HepG2 (cell line): ENCODE data around the gene METTL6. TPM values are rescaled to one million over a fixed set of nuclear protein-coding genes. Genes with fewer than 3 reads are reported as not detected.

Experiments
- ATAC-seq: fragments of 200-7000 bp; cut with Tn5 transposase; 3 replicates; pipeline ENCODE4 v1.9.1; 2020; ENCODE audit warnings: mild to moderate bottlenecking, moderate library complexity
- BruUV-seq: library from RNA; stranded (reverse); fragments of 400-500 nt; replicated peaks from 2 replicates; lab custom pipeline; 2021; lab: Mats Ljungman, UMichigan
- CTCF ChIA-PET: fragments of 300-600 bp; formaldehyde crosslinking; extraction: SDS; loops from one replicate; lab custom pipeline; 2021; ENCODE audit warnings: low total read pairs, inconsistent platforms, low intra/inter-chr PET ratio; lab: Yijun Ruan, JAX
- POLR2A ChIA-PET: fragments of 350-600 bp; sonication (Branson Sonifier 250); formaldehyde crosslinking; loops from one replicate; lab custom pipeline; 2020; ENCODE audit warnings: antibody characterized with exemption, inconsistent platforms; lab: Yijun Ruan, JAX
- DNase-seq: peaks from one replicate; pipeline ENCODE4 v3.0.0-alpha.2; 2015; ENCODE audit warnings: low spot score
- FAIRE-seq: peaks from 3 replicates; lab custom pipeline; 2011; peaks lifted over from hg19 to GRCh38; lab: Jason Lieb, UNC
- H2AFZ ChIP-seq: one replicate; pipeline ENCODE4 v1.6.1; 2011; ENCODE audit warnings: low read length, inconsistent platforms
- H3K27ac ChIP-seq: fragments of 300-600 bp; 3 replicates; pipeline ENCODE4 v1.8.0; 2011; ENCODE audit warnings: mixed run types, mild to moderate bottlenecking, mixed read lengths, low read length, inconsistent platforms; ENCODE audit not compliant: insufficient read depth; ENCODE audit errors: extremely low read length
- H3K27me3 ChIP-seq, 2 experiments: fragments of 200-600 bp in 1 of 2; 2 replicates in 1 of 2; 3 replicates in 1 of 2; pipeline versions ENCODE4 v1.6.0 to v1.8.0; 2011; ENCODE audit warnings: low read length in 2 of 2, mild to moderate bottlenecking in 2 of 2, moderate library complexity in 2 of 2, inconsistent platforms in 1 of 2; ENCODE audit not compliant: insufficient read depth in 2 of 2, control insufficient read depth in 1 of 2
- H3K36me3 ChIP-seq, 2 experiments: fragments of 200-600 bp in 1 of 2; replicated peaks in 1 of 2; 2 replicates in 1 of 2; 3 replicates in 1 of 2; pipeline versions ENCODE4 v1.5.1 to v1.8.0; 2011; ENCODE audit warnings: low read length in 2 of 2, inconsistent platforms in 1 of 2; ENCODE audit not compliant: insufficient read depth in 2 of 2, control insufficient read depth in 1 of 2
- H3K4me1 ChIP-seq: 2 replicates; pipeline ENCODE4 v1.5.1; 2012; ENCODE audit warnings: low read length, inconsistent platforms; ENCODE audit not compliant: insufficient read depth
- H3K4me2 ChIP-seq: 2 replicates; pipeline ENCODE4 v1.6.0; 2011; ENCODE audit warnings: low read depth, low read length, inconsistent platforms
- H3K4me3 ChIP-seq, 3 experiments: fragments of 200-600 bp in 1 of 3; sonication (generic), shearing (Covaris generic) in 1 of 3; replicated peaks in 1 of 3; 2 replicates each; pipeline ENCODE4 v1.5.1; 2011 to 2016; ENCODE audit warnings: low read length in 3 of 3, inconsistent platforms in 2 of 3, low read depth in 2 of 3, mild to moderate bottlenecking in 2 of 3, control low read depth in 1 of 3, mixed read lengths in 1 of 3; ENCODE audit not compliant: insufficient read depth in 1 of 3
- H3K79me2 ChIP-seq: one replicate; pipeline ENCODE4 v1.6.1; 2011; ENCODE audit warnings: low read length, inconsistent platforms; ENCODE audit not compliant: insufficient read depth
- H3K9ac ChIP-seq: 2 replicates; pipeline ENCODE4 v1.6.0; 2011; ENCODE audit warnings: mild to moderate bottlenecking, low read depth, low read length, inconsistent platforms; ENCODE audit not compliant: insufficient read depth
- H3K9me3 ChIP-seq: 2 replicates; pipeline ENCODE4 v1.5.1; 2012; ENCODE audit warnings: mild to moderate bottlenecking, low read length
- H4K20me1 ChIP-seq: 2 replicates; pipeline ENCODE4 v1.6.0; 2011; ENCODE audit warnings: inconsistent platforms, mild to moderate bottlenecking, low read length, moderate library complexity; ENCODE audit not compliant: insufficient read depth
- ARID5B ChIP-seq: IDR thresholded peaks from 2 replicates; pipeline ENCODE4 v1.4.0; 2020; ENCODE audit warnings: mild to moderate bottlenecking, missing genetic modification reagents
- BRF2 ChIP-seq: sonication (generic); formaldehyde crosslinking; IDR thresholded peaks from 2 replicates; pipeline ENCODE4 v1.8.1; 2022; ENCODE audit warnings: mild to moderate bottlenecking, missing genetic modification reagents
- DPF2 ChIP-seq: sonication (generic); formaldehyde crosslinking; IDR thresholded peaks from 2 replicates; pipeline ENCODE4 v1.4.0; 2020; ENCODE audit warnings: mild to moderate bottlenecking, low read depth, missing genetic modification reagents, borderline replicate concordance
- EED ChIP-seq: sonication (generic); formaldehyde crosslinking; IDR thresholded peaks from 2 replicates; pipeline ENCODE4 v1.5.0; 2020; ENCODE audit warnings: mild to moderate bottlenecking, missing genetic modification reagents
- KLF13 ChIP-seq: sonication (generic); formaldehyde crosslinking; IDR thresholded peaks from 2 replicates; pipeline ENCODE4 v1.4.0; 2020; ENCODE audit warnings: mild to moderate bottlenecking, missing genetic modification reagents
- MEF2D ChIP-seq: sonication (generic); formaldehyde crosslinking; IDR thresholded peaks from 2 replicates; pipeline ENCODE4 v1.5.1; 2020; ENCODE audit warnings: mild to moderate bottlenecking, missing genetic modification reagents
- MTF1 ChIP-seq: sonication (generic); formaldehyde crosslinking; IDR thresholded peaks from 2 replicates; pipeline ENCODE4 v1.5.0; 2020; ENCODE audit warnings: missing genetic modification reagents
- PHB2 ChIP-seq: fragments of 450-650 bp; IDR thresholded peaks from 2 replicates; pipeline ENCODE4 v1.6.1; 2018; ENCODE audit not compliant: partially characterized antibody
- REL ChIP-seq: sonication (generic); formaldehyde crosslinking; conservative IDR thresholded peaks from 2 replicates; pipeline ENCODE4 v1.8.0; 2022; ENCODE audit warnings: mild to moderate bottlenecking, missing genetic modification reagents, moderate library complexity
- ZNF263 ChIP-seq: sonication (generic); formaldehyde crosslinking; IDR thresholded peaks from 2 replicates; pipeline ENCODE4 v1.4.0; 2020; ENCODE audit warnings: missing genetic modification reagents
- ZNF547 ChIP-seq: sonication (generic); formaldehyde crosslinking; IDR thresholded peaks from 2 replicates; pipeline ENCODE4 v1.5.1; 2020; ENCODE audit warnings: mild to moderate bottlenecking, missing genetic modification reagents
- ZSCAN29 ChIP-seq: sonication (generic); formaldehyde crosslinking; conservative IDR thresholded peaks from 2 replicates; pipeline ENCODE4 v1.4.0; 2020; ENCODE audit warnings: mild to moderate bottlenecking, missing genetic modification reagents
- WGBS: methylation state at CpG from one replicate; pipeline ENCODE4 v1.1.6; 2017; ENCODE audit warnings: low lambda C conversion rate; 5-methylcytosine and 5-hydroxymethylcytosine counted together
- in situ Hi-C: cut with HindIII; loops from 2 replicates; pipeline ENCODE4 v1.10.0; 2017; ENCODE audit warnings: low pct_unique_long_range_greater_than_20kb; ENCODE audit not compliant: extremely low pct_ligation_motif_present
- intact Hi-C: fragments of 100-400 bp; cut with micrococcal nuclease; formaldehyde crosslinking; loops from one replicate; pipeline ENCODE4 v1.10.0; 2022; ENCODE audit not compliant: unreplicated experiment
- polyA plus RNA-seq, 8 experiments: library from polyadenylated mRNA; depleted of rRNA in 3 of 8; stranded (reverse) in 7 of 8; unstranded in 1 of 8; fragments of >200 nt; fragmentation: Illumina TruSeq in 4 of 8; extraction: Trizol in 4 of 8; gene quantifications; 2 replicates each; pipeline versions ENCODE4 v1.2.1 to v1.2.3, GENCODE V29; 2011 to 2016; ENCODE audit warnings: low read depth in 4 of 8, missing spikeins in 1 of 8, mixed read lengths in 1 of 8; ENCODE audit not compliant: insufficient read depth in 1 of 8
- total RNA-seq, 5 experiments: library from RNA; depleted of rRNA; stranded (reverse); fragments of >200 nt; fragmentation: Illumina TruSeq; extraction: Trizol; gene quantifications; 2 replicates each; pipeline ENCODE4 v1.2.3, GENCODE V29; 2016; ENCODE audit warnings: low read depth in 1 of 5
- TF ChIP-seq, protein P1 (sequence below): IDR thresholded peaks from 2 replicates; pipeline ENCODE4 v1.6.1; 2016; ENCODE audit warnings: mild to moderate bottlenecking

METTL6 gene
- total and polyA plus RNA-seq, 2 of the 13 experiments (the other 11 are each of a cell fraction or from before 2014, with no cell fraction given): 17.2 to 29.4 TPM

DNA sequence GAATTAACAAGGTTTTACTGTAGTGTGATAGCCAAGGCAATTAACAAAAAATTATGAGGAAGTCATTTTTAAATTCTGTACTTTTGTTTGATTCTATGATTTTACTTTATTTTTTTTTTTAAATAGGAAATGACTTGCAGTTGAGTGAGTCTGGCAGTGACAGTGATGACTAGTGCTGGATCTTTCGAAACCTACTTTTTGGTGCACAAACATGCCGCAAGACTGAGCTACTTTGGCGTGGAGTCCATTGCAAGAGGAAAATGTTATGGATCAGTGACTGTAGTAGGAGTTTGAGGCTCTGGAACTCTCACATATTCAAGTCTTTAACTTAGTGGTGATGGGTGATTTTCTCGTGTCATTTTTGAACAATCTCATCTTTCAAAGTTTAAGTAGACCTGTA is 11.6 kb upstream of the METTL6 start:
- no peaks in the 10 kb centered on the region for H3K79me2 ChIP-seq
- WGBS: 97% methylated on average over 4 of the region's 4 CpGs
- H3K9ac ChIP-seq: no peak overlapping the region
- H3K27me3 ChIP-seq: no peaks in the 10 kb centered on the region
- intact Hi-C loops (no loop called here), in situ Hi-C loops (no loop called here)
- FAIRE-seq (no peak), ATAC-seq (no peak), DNase-seq (no peak)
- ChIA-PET CTCF (no interaction called here), POLR2A (no interaction called here)
- TF ChIP-seq ZSCAN29 (CRISPR knock-in tag): no peak
- TF ChIP-seq DPF2: no peak
- no peak for TF ChIP-seq BRF2 (CRISPR knock-in tag)
- TF ChIP-seq KLF13: no peak
- TF ChIP-seq REL (CRISPR knock-in tag): no peak
- TF ChIP-seq ZNF547 (CRISPR knock-in tag): no peak
- no peak for TF ChIP-seq MTF1
- TF ChIP-seq EED (CRISPR knock-in tag): no peak
- TF ChIP-seq PHB2: no peak
- H3K36me3 ChIP-seq: peaks cover 23 to 79% of the 10 kb centered on the region in 2 experiments
- no peak overlapping the region for H2AFZ ChIP-seq
- H3K4me3 ChIP-seq: no peak overlapping the region
- H3K4me1 ChIP-seq: no peaks in the 10 kb centered on the region
- H3K9me3 ChIP-seq: no peaks in the 10 kb centered on the region
- no peak overlapping the region for H3K4me2 ChIP-seq
- H3K27ac ChIP-seq: no peak overlapping the region
- no TSS peak for BruUV-seq
- no peaks in the 10 kb centered on the region; the same call in 1 of the 2 replicates for H4K20me1 ChIP-seq

- in situ Hi-C loops: no loop called here
- no peaks in the 10 kb centered on the region; the same call in 1 of the 2 replicates for H4K20me1 ChIP-seq
- intact Hi-C loops: no loop called here
- no peaks in the 10 kb centered on the region for H3K9me3 ChIP-seq
- CTCF ChIA-PET: no interaction called here
- no peak overlapping the region for H3K9ac ChIP-seq
- H3K27me3 ChIP-seq: no peaks in the 10 kb centered on the region
- peaks cover 8% of the 10 kb centered on the region for H3K79me2 ChIP-seq
- POLR2A ChIA-PET: no interaction called here
- ATAC-seq (no peak), DNase-seq (no peak), FAIRE-seq (no peak)
- H3K36me3 ChIP-seq: peaks cover 27 to 90% of the 10 kb centered on the region in 2 experiments
- WGBS: 98% methylated on average over 6 of the region's 6 CpGs
- H3K4me2 ChIP-seq: no peak overlapping the region
- no peak overlapping the region for H3K4me3 ChIP-seq
- BruUV-seq: no TSS peak
- H3K27ac ChIP-seq: no peak overlapping the region
- H3K4me1 ChIP-seq: no peaks in the 10 kb centered on the region
- no peak overlapping the region for H2AFZ ChIP-seq
- TF ChIP-seq ARID5B (no peak), MEF2D (CRISPR knock-in tag) (no peak), ZNF263 (CRISPR knock-in tag) (no peak)
- TF ChIP-seq, protein P1, sequence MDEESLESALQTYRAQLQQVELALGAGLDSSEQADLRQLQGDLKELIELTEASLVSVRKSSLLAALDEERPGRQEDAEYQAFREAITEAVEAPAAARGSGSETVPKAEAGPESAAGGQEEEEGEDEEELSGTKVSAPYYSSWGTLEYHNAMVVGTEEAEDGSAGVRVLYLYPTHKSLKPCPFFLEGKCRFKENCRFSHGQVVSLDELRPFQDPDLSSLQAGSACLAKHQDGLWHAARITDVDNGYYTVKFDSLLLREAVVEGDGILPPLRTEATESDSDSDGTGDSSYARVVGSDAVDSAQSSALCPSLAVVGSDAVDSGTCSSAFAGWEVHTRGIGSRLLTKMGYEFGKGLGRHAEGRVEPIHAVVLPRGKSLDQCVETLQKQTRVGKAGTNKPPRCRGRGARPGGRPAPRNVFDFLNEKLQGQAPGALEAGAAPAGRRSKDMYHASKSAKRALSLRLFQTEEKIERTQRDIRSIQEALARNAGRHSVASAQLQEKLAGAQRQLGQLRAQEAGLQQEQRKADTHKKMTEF (CRISPR knock-in tag): no peak
These were observed 8.9 kb upstream of the METTL6 start for GRCh38 chr3:15436246-15436645.
